H1 (cell line): ENCODE data around the gene VEPH1. TPM values are rescaled to one million over a fixed set of nuclear protein-coding genes. Genes with fewer than 3 reads are reported as not detected.

Experiments used
- CBX5 ChIP-seq: fragments of 300-800, 300-1000 bp; sonication (generic); IDR thresholded peaks from 2 replicates; pipeline ENCODE4 v1.7.1; 2016; ENCODE audit warnings: antibody characterized with exemption, low read length, low read depth
- CHD2 ChIP-seq: IDR thresholded peaks from 2 replicates; pipeline ENCODE4 v1.6.1; 2012; ENCODE audit warnings: low read length, improper control_type of control experiment
- CHD7 ChIP-seq: fragments of 300-600 bp; sonication (generic); IDR thresholded peaks from 2 replicates; pipeline ENCODE4 v1.7.1; 2012; ENCODE audit warnings: low read length, moderate library complexity, mild to moderate bottlenecking, inconsistent platforms; ENCODE audit not compliant: insufficient replicate concordance
- EP300 ChIP-seq, 2 experiments: IDR thresholded peaks; 1 replicate in 1 of 2; 2 replicates in 1 of 2; pipeline ENCODE4 v1.6.1; 2011 to 2012; ENCODE audit warnings: low read depth in 2 of 2, low read length in 2 of 2, mild to moderate bottlenecking in 2 of 2, borderline replicate concordance in 1 of 2, inconsistent platforms in 1 of 2, moderate library complexity in 1 of 2
- KDM4A ChIP-seq: IDR thresholded peaks from one replicate; pipeline ENCODE4 v1.7.1; 2012; ENCODE audit warnings: low read depth, mild to moderate bottlenecking, moderate library complexity, low read length, inconsistent platforms; ENCODE audit not compliant: severe bottlenecking
- POLR2AphosphoS5 ChIP-seq: IDR thresholded peaks from 2 replicates; pipeline ENCODE4 v1.6.1; 2011; ENCODE audit warnings: low read depth, low read length
- RFX5 ChIP-seq: IDR thresholded peaks from 2 replicates; pipeline ENCODE4 v1.6.1; 2011; ENCODE audit warnings: low read depth, low read length, improper control_type of control experiment, borderline replicate concordance
- SIX5 ChIP-seq: IDR thresholded peaks from 2 replicates; pipeline ENCODE4 v1.6.1; 2011; ENCODE audit warnings: mild to moderate bottlenecking, low read depth, low read length
- USF2 ChIP-seq: IDR thresholded peaks from 2 replicates; pipeline ENCODE4 v1.6.1; 2011; ENCODE audit warnings: low read length, improper control_type of control experiment
- ZNF274 ChIP-seq: IDR thresholded peaks from 2 replicates; pipeline ENCODE4 v1.7.0; 2012; ENCODE audit warnings: low read length, borderline replicate concordance; ENCODE audit errors: extremely low read depth
- polyA plus RNA-seq, 7 experiments: library from polyadenylated mRNA; depleted of rRNA in 3 of 7; stranded (reverse) in 5 of 7; unstranded in 2 of 7; fragments of >200 nt in 5 of 7; fragments of 200-250 nt in 2 of 7; gene quantifications; 1 replicate in 5 of 7; 2 replicates in 1 of 7; 4 replicates in 1 of 7; pipeline versions ENCODE4 v1.2.1 to v1.2.3, GENCODE V29; 2011 to 2013; ENCODE audit warnings: missing spikeins in 2 of 7, mixed read lengths in 2 of 7
- total RNA-seq: library from RNA; stranded (reverse); fragmentation: NEBNext Ultra II Directional; extraction: Animal tissue kit (Norgen Biotek cat#: 25700); gene quantifications from 2 replicates; pipeline ENCODE4 v1.2.1, GENCODE V29; 2021

Gene VEPH1
- total and polyA plus RNA-seq, 2 of the 8 experiments (the other 6 are each of a cell fraction or from before 2014, with no cell fraction given), result 12.0 to 18.3 TPM

- TF ChIP-seq CHD7 (no peak), KDM4A (no peak), CBX5 (no peak), USF2 (no peak), EP300 (IDR thresholded peaks at IDR 0.05; ENCODE audit: borderline replicate concordance in 1 of 2, low read depth in 2 of 2, low read length in 2 of 2) (no peak), SIX5 (no peak), ZNF274 (no peak), CHD2 (no peak), POLR2AphosphoS5 (no peak), RFX5 (no peak)
- TF ChIP-seq, all 59 proteins: peak for 0
Measured at GRCh38 chr3:157392104-157392503, 111.1 kb downstream of the VEPH1 start (continued).
